Fibroblast of skin of back (primary cell): Measurements from ENCODE around the gene LHFPL2.

ENCODE experiments used
- DNase-seq: peaks from one replicate; pipeline ENCODE4 v3.0.0-alpha.2; 2013

Gene LHFPL2

GRCh38 chr5:78618303-78618702 is 30.3 kb downstream of the LHFPL2 start:
- DNase-seq, result no peak

GRCh38 chr5:78615697-78616096 is 32.9 kb downstream of the LHFPL2 start:
- no peak for DNase-seq

- no peak for DNase-seq
Measured at GRCh38 chr5:78614816-78615215, 33.8 kb downstream of the LHFPL2 start.

GRCh38 chr5:78613756-78614155 is 34.8 kb downstream of the LHFPL2 start:
- DNase-seq, result no peak

DNA sequence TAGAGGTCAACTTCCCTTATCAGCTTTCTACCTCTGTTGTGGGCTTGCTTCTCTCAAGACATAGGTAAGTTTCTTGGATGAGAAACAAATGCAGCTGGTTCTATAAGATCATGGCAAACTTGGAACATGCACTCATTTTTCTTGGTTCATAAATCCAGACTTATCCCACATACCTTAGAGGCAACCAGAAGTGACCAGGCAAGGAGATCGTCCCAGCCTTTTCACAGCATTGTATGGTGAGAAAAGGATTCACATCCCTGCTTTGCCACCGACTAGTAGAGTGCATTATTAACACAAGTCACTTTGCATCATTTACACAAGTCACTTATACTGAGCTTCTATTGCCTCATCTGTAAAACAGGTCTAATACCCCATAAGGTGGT is 35.4 kb downstream of the LHFPL2 start:
- DNase-seq, result no peak

DNA sequence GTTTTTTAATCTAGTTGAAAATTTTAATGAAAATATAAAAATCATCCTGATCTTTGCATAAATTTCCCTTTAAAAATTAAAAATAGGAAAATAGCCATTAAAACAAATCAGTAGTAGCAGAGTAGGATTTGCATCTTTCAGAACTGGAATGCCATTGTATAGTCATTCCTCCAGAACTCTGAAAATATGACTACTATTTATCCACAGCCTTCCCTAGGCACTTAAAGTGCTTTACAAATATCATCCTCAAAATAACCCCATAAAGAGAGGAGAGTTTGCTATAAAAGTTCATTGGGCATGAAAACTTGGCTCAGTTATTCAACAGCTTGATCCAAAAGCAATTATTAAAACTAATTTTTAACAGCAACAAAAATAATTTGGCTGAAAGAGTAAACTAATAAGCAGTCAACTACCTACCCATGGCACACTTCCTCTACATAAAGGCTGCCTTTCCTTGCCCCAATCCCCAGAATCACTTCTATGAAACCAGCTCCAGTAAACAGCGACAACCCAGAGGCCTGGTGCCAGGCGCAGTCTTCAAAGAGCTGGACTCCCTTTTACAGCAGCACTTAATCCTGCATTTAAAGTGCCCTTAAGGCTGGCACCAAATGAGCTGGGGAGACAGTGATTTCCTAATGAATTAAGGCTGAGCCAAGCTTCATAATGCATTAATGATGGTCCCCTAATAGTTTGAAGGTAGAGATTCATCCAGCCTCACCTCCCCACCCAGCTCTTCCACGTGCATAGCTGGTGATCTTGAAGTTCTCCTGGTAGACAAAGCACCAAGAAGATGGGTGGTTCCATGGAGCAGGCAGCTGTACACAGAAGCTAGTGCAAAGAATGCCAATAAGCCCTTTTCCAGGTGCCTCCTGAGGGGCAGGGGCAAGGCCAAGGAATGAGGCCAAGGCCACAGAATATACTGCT is 36.1 kb downstream of the LHFPL2 start:
- DNase-seq, result no peak

- DNase-seq, result peak; percentile 75
Measured at GRCh38 chr5:78611126-78611605, 37.4 kb downstream of the LHFPL2 start.

DNA sequence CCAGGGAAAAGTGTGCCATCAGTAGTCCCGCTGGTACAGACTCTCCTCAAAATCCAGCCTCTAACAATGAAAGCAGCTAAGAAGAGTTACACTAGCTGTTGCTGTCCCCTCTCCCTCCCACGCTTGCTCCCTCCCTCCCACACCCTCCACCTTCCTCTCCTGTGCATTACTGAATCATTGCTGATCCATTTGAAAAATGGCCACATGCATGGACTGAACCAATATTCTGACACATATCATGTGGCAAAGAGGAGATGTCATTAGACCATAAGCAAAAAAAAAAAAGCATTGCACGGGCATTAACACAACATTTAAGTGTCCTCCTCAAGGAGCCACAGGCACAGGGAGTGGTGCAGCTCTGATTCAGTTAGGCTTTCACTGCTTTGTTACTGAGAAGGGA is 37.9 kb downstream of the LHFPL2 start:
- peak; percentile 78 for DNase-seq

- peak; percentile 91 for DNase-seq
Measured at GRCh38 chr5:78610163-78610583, 38.4 kb downstream of the LHFPL2 start.

DNA sequence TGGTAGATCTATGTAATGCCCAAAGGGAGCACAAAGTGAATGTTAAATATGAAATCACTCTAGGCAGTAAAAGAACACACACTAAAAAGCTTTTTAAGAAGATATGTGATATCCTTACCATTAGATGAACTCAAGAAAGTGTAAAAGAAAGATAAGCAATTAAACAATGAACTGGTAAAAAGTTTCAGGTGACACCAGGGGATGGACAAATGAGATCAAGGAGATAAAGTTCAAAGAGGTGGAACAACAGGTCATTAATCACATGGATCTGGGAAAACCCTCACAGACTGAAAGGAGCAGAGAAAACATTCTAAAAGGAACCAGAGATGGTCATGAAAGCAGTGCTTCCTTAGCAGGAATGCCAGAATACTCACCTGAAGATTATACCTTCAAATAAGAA is 40.7 kb downstream of the LHFPL2 start:
- DNase-seq, result no peak

DNA sequence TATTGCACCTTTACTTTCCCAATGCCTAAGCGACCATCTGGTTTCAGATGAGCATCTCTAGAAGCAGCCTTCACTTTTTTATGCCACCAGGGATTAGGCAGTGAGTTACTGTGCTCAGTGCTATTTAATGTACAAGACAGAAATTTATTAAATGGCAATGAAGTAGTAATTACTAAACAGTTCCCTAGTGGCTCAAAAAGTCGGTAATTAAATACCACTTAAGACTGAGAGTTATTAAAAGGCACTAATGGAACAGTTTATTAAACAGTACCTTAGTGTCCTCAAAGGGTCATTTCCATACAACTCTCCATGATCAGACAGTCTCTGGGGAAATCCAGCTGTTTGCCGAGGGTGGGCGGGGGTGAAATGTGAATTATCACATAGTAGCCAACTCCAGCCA is 42.3 kb downstream of the LHFPL2 start:
- no peak for DNase-seq

- peak; percentile 59 for DNase-seq
Measured at GRCh38 chr5:78605611-78606010, 43.0 kb downstream of the LHFPL2 start.

DNA sequence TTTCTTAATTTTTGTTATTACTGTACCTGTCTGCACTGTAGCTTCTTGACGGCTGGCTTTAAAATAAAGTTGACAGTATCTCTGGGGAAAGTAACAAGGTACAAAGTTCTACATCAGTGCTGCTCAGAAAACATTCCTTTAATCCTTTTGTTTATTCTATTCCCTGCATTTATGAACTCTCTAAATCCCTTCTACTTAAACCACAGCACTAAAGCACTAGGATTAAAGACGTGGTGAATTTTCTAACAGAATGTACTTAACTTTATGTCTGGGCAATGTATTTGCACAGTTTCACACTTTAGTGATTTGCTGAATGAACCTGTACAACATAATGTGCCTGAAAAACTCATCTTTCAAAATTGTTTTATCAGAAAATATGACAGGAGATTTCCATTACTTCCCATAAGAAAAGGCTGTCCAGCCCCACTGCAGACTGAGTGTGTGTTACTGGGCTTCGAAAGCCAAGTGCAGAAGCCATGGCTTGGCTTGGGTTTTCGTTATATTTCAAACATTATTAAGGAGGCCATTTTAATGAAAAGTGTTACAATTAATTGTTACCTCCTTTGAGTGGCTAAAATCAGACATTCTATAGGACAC is 43.8 kb downstream of the LHFPL2 start:
- DNase-seq, result no peak

DNA sequence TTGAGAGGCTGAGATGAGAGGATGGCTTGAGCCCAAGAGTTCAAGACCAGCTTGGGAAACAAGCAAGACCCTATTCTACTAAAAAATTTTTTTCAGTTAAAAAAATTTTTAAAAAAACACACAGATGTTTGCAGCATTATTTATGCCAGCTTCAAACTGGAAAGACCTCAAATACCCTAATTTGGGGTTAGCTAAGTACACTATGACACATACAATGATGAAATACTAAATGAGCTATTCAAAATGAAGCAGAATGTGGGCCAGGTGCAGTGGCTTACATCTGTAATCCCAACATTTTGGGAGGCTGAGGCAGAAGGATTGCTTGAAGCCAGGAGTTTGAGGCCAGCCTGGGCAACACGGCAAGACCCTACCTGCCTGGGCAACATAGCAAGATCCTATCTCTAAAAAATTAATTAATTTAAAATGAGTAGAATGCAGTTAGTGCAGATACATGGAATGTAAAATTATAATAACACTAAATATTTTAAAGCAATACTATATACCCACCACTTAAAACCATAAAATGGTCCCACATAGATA is 44.9 kb downstream of the LHFPL2 start:
- no peak for DNase-seq

GRCh38 chr5:78602400-78602799 is 46.2 kb downstream of the LHFPL2 start:
- DNase-seq, result no peak

DNA sequence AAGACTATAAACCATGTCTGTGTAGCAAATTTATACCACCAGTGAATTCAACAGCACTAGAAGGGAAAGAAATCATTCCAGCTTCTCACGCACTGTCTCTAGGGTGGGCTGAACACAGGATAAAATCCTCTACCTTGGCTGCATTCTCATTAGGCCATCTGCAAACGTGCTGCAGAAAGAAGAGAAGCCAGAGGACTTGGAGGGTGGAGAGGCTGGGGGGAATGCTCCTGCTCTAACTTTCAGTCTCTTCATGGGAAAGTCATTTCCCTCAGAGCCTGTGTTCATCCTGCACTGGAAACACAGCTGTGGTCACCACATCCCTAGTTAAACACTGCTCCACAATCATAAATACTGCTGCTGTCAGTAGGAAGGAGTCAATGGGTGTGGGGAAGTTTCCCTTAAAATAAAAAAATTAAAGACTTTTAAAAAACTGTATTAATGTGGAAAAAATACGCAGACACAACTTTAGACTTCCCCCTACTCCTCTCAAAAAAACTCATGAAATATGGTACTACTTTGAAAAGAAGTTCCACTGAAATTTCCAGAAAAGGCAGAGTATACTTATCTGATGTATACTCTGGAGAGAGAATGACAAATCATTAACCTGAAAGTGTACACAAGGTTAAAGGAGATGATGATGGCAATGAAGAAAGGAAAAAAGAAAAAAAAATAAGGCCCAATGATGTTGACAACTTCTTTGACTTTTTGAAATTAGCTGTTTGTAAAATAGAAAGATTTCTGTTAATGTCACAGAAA is 46.8 kb downstream of the LHFPL2 start:
- peak; percentile 60 for DNase-seq

- DNase-seq, result peak; percentile 85
Measured at GRCh38 chr5:78600687-78601414, 47.7 kb downstream of the LHFPL2 start.

- no peak for DNase-seq
Measured at GRCh38 chr5:78598973-78599372, 49.6 kb downstream of the LHFPL2 start.

DNA sequence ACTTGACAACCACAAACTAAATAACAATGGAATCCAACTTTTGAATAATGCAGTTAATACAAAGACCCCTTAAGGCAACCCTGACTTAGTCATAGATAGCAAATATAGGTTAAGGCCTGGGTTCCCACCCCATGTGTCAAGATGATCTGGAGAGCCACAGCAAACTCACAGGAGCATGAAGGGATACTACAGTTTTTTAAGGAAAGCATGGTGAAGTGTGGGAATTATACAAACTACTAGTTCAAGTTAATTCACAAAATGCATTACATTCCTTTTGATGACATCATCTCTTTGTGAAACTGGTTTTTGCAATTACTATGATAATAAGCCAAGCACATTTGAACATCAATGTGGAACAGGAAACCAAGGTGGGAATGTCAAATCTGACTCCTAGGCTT is 50.6 kb downstream of the LHFPL2 start:
- peak; percentile 81 for DNase-seq

GRCh38 chr5:78597068-78597973 is 51.3 kb downstream of the LHFPL2 start:
- DNase-seq, result peak; percentile 77

GRCh38 chr5:78595458-78595921 is 53.1 kb downstream of the LHFPL2 start:
- no peak for DNase-seq
